Stimulated activated CD8-positive, alpha-beta memory T cell treated with anti-CD3 and anti-CD28 coated beads, Interleukin-4, amount 100 ng/mL, for 4 hours (primary cell): ENCODE results near the gene CAPN10.

Experiments used
- DNase-seq, 2 donors: peaks; one replicate each; pipeline ENCODE4 v3.0.0-alpha.2; 2020; ENCODE audit warnings: low read depth in 2 of 2, low spot score in 1 of 2

The CAPN10 gene

DNA sequence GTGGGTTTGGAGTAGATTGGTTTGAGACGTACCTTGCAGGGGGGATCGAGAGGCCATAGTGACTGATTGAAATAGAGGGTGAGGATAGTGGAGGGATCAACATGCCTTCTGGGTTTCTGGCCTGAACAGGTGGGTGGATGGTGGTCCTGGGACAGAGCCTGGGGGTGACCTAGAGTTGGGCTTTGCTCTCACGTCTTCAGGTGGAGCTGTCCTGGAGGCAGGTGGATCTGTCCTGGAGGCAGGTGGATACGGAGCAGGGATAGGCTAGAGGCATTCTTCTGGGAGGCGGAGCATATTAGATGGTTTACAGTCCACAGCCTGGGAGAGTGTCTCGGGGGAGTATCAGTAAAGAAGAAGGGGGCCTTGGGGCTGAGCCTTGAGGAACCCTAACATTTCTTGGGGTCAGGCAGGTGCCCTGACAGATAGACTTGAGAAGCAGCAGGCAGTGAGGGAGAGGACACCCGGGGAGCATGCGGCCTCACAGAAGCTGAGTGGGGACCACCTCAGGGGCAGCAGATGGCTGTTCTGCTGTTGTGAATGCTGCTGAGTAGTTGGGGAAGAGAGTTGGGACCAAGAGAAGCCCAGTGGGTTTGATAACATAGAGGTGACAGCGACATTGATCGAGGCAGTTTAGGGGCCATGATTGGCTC lies 1.6 kb downstream of the CAPN10 start:
- no peak for DNase-seq

DNA sequence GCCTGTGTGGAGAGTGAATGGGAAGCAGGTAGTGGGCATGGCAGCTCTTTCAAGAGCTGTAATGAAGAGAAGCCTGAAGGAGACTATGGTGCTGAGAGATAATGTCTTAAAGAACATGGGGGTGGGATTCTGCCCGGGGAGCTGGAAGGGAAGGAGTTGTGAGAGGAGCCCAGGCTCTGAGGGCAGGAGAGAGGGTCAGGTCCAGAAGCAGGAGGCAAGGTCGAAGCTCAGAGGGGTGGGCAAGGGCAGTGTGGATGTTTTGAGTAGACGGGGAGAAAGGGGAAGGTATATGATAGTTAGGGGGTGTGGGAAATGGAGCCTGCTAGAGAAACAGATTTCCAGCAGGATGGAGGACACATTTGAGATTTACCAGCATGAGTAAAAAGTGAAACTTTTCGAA lies 2.1 kb downstream of the CAPN10 start:
- DNase-seq, result no peak

DNA sequence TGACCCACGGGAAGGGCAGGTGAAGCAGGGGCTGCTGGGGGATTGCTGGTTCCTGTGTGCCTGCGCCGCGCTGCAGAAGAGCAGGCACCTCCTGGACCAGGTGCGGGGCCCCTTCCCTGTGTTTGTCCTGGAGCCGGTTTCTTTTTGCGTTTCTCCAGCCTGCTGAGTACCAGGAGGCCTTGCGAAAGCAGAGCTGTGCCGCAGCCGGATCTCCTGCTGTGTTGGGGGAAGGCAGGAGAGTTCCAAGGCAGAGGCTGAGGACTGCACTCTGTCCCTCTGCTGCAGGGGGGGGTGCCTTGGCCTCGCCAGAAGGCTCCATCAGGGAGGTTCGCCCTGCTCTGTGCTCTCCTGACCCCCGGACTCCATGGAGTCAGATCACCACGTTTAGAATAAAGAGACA lies 2.8 kb downstream of the CAPN10 start:
- no peak for DNase-seq

DNA sequence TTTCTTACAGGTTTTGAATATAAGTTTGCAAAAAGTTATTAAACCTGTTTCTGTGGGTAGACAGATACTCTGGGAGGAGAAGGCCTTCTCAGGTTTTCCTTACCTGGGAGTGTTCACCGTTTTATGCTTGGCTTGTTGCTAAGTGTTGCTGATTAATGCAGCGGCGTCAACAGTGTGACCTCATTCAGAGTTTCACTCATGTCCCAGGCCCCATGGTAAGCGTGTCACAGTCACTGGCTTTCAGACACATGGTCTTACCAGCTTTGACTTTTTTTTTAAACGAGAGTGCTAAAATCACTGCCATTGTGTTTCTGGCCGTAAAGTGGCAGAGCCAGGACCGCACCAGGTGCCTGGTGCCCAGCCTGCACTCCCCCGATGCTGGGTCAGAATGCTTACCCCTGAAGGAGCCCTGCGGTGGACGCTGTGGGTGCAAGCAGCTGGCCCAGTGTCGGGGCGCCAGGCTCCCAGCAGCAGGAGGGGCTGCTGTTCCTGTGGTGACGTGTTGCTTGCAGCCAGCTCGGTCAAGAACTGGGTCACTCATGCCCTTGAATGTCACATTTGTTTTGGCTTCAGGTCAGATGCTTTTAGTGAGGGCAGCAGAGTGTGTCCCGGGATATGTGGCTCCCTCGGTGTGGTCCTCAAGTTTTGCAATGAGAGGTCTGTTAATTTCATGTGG lies 3.5 kb downstream of the CAPN10 start:
- DNase-seq, result no peak

DNA sequence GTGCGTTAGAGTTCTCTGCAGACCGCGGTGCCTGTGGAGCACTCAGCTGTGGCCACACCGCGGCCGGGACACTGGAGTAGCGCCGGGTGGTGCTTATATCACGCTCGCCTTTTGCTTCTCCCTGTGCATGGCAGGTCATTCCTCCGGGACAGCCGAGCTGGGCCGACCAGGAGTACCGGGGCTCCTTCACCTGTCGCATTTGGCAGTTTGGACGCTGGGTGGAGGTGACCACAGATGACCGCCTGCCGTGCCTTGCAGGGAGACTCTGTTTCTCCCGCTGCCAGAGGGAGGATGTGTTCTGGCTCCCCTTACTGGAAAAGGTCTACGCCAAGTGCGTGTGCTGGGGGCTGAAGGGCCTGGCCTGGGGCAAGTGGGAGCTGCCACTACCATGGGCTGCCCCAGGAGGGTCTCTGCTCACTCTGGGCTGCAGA lies 4.2 kb downstream of the CAPN10 start:
- DNase-seq, result no peak

DNA sequence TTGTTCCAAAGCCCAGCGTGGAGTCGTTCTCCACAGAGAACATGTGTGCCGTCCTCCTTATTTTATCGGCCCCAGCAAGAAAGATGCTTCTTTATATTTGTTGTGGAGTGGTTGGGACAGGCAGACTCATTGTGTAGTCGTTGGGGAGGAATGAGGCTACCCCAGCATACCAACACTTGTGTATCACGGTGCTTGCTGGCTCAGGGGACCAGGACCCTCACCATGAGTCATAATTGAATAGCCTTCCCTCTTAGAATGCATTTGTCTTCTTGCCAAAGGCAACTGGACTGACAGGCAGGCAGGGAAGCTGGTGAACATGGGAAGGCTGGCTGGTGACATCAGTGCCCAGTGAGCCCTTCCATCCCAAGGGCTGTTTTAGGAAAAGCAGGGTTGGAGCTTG lies 4.7 kb downstream of the CAPN10 start:
- no peak for DNase-seq

DNA sequence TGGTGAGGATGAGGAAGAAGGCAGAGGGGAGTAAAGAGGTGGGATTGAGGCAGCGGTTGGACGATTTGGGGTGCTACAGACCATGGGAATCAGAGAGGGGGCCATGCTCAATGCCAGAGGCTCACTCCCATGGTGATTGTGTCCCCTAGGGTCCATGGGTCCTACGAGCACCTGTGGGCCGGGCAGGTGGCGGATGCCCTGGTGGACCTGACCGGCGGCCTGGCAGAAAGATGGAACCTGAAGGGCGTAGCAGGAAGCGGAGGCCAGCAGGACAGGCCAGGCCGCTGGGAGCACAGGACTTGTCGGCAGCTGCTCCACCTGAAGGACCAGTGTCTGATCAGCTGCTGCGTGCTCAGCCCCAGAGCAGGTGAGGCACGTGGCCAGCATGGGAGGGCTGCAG lies 5.2 kb downstream of the CAPN10 start:
- DNase-seq, result no peak

DNA sequence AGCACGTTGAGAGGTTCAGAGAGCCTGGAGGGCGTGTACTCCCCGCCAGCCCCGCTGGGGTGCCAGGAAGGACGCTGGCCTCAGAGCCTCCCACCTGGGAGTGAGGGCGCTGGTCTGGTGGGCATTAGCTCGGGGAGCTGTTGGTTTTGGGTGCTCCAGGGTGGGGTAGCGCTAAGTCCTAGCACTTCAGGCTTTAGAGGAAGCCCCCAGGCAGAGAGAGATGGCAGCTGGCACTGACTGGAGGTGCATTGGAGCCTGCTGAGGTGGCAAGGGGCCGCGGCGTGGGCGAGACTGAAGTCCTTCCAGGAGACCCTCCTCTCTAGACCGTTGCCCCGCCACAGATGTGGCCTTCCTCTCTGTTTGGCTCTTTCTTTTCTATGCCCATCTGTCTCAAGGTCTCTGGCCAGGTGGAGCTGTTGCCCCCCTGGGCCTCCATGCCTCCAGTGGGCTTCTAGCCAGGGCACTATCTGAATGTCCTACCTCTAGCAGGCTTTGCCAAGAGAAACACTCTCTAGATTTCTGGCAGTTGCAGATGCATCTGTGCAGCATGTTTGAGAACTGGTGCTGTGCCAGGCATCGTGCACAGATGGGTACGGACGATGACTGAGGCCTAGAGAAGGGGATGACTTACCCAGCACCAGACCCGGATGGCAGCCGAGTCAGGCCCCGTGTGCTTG lies 6.6 kb downstream of the CAPN10 start:
- no peak for DNase-seq

DNA sequence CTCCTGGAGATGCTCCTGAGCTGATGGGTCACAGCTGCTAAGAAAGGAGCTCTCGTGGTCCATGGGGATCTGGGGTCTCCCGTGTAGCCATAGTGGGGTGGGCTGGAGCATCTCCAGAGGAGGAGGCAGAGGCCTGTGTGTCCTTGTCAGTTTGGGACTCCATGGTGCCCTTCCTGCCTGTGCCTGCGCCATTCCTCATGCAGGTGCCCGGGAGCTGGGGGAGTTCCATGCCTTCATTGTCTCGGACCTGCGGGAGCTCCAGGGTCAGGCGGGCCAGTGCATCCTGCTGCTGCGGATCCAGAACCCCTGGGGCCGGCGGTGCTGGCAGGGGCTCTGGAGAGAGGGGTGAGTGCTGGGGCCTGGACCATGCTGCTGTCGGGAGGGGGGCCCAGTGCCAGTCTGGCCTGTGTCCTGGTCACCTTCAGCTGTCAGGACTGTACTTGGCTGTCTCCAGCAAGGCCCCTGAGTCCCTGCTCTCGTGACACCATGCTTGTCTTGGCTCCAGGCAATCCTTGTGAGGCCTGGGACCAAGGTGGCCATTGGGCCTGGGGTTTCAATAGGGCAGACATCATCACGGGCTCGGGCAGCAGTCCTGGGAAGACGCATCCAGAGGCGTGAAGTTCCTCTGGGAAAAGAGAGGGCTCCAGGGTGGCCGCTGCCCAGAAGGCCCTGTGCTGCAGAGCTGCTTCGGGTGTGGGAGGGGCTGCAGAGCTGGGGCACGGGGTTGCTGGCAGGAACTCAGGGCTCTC lies 7.3 kb downstream of the CAPN10 start:
- DNase-seq, result no peak

DNA sequence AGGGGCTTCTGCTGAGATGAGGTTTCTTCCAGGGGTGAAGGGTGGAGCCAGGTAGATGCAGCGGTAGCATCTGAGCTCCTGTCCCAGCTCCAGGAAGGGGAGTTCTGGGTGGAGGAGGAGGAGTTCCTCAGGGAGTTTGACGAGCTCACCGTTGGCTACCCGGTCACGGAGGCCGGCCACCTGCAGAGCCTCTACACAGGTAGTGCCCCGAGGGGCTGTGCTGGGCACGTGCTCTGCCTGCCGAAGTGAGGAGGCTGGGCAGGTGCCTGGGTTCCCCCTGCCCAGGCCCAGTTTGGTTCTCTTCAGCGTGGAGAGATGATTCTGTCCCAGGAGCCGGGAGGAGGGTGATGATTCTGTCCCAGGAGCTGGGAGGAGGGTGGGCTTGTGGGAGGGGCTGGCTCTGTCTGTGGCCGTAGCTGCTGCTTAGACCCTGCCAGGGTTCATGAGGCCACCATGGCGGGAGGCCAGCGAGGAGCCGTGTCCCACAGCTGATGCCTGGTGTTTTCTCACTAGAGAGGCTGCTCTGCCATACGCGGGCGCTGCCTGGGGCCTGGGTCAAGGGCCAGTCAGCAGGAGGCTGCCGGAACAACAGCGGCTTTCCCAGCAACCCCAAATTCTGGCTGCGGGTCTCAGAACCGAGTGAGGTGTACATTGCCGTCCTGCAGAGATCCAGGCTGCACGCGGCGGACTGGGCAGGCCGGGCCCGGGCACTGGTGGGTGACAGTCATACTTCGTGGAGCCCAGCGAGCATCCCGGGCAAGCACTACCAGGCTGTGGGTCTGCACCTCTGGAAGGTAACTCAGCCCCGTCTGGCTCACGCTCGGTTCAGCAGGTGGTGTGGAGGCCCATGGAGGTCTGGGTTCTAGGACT lies 8.2 kb downstream of the CAPN10 start:
- no peak for DNase-seq

DNA sequence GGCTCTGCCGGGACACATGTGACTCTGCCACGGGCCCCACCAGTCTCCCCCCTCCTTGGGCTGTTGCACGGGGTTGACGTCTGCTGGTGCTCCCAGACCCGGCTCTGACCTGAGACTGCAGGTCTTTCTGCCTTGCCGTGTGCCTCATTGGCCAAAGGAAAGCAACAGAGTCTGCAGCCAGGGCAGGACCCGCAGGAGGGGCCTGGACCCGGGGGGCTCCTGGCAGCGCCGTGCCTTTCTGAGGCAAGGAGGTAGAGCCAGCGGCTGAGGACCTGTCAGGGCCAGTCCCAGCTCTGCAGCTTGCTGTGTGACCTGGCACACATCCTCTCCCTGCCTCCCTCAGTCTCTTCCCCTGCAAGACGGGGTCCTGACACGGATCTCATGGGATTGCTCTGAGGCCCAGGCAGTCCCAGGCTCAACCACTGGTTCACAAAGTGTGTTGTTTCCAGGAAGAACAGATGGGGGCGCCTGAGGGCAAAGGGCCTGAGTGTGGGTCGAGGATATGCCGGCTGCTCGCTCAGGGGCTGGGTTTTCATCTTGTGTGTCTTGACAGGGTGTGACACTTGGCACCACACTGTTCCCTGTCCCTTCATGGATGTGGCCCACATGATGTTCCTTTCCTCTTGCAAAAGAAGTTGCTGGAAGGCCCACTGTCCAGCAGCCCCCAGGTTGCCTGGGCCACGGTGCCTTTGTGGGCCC lies 9.0 kb downstream of the CAPN10 start:
- no peak for DNase-seq

DNA sequence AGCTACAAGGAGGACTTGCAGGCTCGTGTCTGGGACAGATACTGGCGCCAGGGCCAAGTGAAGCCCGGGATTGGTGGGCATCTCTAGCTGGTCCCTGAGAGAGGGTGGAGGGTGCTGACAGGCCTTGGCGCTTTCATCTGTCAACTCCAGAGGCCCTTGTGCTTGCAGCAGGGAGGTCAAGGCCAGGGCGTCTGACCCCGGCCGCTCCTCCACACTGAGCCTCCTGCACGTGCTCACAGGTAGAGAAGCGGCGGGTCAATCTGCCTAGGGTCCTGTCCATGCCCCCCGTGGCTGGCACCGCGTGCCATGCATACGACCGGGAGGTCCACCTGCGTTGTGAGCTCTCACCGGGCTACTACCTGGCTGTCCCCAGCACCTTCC lies 9.5 kb downstream of the CAPN10 start:
- DNase-seq, result no peak

DNA sequence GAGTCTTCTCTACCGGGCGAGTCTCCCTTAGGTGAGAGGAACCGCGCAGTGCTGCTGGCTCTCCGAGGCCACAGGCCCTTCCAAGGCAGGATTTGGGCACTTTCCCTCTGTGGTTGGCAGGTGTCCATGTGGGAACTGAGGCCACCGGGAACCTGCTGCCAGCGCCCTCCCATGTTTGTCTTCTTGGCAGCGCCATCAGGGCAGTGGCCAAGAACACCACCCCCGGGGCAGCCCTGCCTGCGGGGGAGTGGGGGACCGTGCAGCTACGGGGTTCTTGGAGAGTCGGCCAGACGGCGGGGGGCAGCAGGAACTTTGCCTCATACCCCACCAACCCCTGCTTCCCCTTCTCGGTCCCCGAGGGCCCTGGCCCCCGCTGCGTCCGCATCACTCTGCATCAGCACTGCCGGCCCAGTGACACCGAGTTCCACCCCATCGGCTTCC lies 10.0 kb downstream of the CAPN10 start:
- no peak for DNase-seq

DNA sequence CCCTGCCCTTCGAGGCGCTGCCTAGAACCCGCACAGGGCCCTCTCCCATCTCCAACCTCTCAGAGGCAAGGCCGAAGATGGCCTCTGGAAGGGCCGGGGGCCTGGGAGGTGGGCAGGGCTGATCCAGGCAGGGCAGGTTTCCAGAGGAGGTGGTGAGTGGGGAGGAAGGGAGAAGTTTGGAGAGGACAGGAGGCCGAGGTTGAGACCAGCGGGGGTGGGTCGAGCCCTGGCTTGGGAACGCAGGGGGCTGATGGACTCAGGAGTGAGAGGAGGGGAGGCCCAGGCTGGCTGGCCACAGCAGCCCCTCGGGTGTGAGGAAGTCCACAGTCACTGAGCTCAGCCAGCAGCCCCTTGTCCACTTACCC lies 10.5 kb downstream of the CAPN10 start:
- no peak for DNase-seq

DNA sequence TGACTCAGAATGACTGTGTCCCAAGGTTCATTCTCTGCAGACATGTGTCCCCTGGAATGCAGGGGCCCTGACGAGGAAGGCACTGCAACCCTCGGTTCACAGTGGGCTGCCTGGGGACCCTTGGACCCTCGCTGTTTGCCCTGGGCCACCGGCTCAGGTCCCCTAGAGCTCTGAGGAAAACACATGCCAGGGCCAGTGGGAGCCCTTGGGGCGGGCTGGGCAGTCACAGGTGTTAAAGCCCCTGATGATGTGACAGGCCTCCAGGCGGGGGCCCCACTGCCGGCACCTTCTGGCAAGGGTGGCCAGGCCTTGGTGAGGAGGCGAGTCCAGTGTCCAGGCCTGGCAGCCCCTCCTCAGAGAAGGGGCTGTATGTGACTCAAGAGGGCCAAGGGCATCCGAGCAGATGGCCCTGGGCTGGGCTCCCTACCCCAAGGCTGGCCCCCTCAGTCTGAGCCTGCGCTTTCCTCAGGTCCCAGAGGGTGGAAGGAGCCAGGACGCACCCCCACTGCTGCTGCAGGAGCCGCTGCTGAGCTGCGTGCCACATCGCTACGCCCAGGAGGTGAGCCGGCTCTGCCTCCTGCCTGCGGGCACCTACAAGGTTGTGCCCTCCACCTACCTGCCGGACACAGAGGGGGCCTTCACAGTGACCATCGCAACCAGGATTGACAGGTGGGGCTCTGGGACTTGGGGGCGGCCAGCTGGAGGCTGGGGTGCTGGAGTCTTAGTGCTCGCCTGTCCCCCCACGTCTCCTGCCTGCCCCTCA lies 11.1 kb downstream of the CAPN10 start:
- no peak for DNase-seq

DNA sequence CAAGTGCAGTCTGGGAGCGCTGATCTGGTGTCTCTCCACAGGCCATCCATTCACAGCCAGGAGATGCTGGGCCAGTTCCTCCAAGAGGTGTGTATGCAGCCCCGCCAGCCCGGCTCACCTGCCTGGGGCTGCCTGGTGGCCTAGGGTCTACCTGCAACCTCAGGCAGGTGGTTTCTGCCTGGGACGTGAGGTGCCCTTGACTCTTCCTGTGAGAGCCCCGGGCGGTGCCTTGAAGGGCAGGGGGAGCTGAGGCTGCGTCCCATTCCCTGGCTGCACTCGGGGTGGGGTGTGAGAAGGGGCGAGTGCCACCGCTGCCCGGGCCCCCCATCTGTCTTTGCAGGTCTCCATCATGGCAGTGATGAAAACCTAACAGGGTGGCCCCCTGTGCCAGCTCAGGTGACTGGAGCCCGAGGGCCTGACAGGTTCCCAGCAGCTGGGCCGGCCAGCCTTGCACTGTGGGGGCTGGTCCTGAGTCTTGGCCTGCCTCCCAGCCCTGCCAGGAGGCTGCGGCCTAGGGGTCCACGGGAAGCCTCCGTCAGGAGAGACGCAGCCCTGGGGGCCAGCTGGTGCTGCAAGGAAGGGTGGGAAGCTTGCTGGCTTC lies 11.9 kb downstream of the CAPN10 start:
- no peak for DNase-seq

DNA sequence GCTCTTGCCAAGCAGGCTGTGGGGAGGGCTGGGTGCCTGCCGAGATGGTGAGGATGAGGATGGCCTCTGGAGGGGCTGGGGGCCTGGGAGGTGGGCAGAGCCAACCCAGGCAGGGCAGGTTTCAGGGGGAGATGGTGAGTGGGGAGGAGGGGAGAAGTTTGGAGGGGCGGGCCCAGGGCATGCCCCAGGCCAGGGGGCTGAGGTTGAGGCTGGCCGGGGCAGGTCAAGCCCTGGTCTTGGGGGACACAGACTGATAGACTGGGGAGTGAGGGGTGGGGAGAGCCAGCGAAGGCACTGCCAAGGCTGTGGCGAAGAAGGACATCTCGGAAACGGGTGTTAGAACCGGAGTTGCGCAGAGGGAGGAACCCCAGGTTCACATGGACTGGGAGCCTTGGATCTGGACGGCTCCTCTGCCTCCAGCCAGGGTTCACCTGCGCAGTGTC lies 12.6 kb downstream of the CAPN10 start:
- no peak for DNase-seq

DNA sequence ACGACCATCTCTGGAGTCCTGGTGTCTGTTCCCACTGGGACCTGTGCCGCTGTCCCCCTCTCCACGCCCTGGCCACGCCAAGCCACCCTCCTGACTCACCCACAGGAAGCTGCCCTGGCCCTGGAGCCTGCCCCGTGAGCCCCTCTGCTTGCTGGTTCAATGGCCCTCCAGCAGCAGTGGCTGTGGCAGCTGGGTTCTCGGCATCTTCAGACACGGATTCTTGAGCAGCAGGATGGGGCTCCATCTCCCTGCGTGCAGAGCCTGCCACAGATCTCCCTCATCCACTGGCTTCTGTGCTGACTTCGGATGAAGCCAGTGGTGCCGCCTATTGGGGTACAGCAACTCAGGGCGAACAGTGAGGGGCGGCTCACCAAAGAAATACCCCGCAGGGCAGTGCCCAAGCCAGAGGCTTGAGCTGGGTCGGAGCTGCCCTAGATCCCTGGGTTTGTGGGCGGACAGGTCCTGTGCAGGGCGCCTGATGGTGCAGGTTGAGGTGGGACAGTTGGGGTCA lies 14.0 kb downstream of the CAPN10 start:
- DNase-seq, result no peak
